Measurements from ENCODE around the gene SNRK.

The SNRK gene

GRCh38 chr3:43388175-43388574 lies 101.8 kb downstream of the SNRK start:
- no peak for TF ChIP-seq CTCF (IDR thresholded peaks at IDR 0.05; ENCODE audit: insufficient read depth, low read depth, low read length, missing control alignments)
- DNase-seq (ENCODE audit: low read depth): no peak
- no peak overlapping the region for H3K4me3 ChIP-seq (ENCODE audit: low read depth, low read length)

GRCh38 chr3:43388915-43389314 lies 102.6 kb downstream of the SNRK start:
- H3K4me3 ChIP-seq (ENCODE audit: low read depth, low read length): no peak overlapping the region
- TF ChIP-seq CTCF (IDR thresholded peaks at IDR 0.05; ENCODE audit: insufficient read depth, low read depth, low read length, missing control alignments): no peak
- DNase-seq (ENCODE audit: low read depth): no peak

GRCh38 chr3:43389388-43390254 lies 103.3 kb downstream of the SNRK start:
- DNase-seq (ENCODE audit: low read depth): peak; percentile 55
- no peak for TF ChIP-seq CTCF (IDR thresholded peaks at IDR 0.05; ENCODE audit: insufficient read depth, low read depth, low read length, missing control alignments)
- no peak overlapping the region for H3K4me3 ChIP-seq (ENCODE audit: low read depth, low read length)

GRCh38 chr3:43390255-43390588 lies 103.9 kb downstream of the SNRK start:
- no peak for TF ChIP-seq CTCF (IDR thresholded peaks at IDR 0.05; ENCODE audit: insufficient read depth, low read depth, low read length, missing control alignments)
- no peak for DNase-seq (ENCODE audit: low read depth)
- H3K4me3 ChIP-seq (ENCODE audit: low read depth, low read length): no peak overlapping the region

- no peak for DNase-seq (ENCODE audit: low read depth)
- TF ChIP-seq CTCF (IDR thresholded peaks at IDR 0.05; ENCODE audit: insufficient read depth, low read depth, low read length, missing control alignments): no peak
- no peak overlapping the region for H3K4me3 ChIP-seq (ENCODE audit: low read depth, low read length)
Observed at GRCh38 chr3:43391621-43392020, 105.3 kb downstream of the SNRK start.

- no peak for DNase-seq (ENCODE audit: low read depth)
- no peak for TF ChIP-seq CTCF (IDR thresholded peaks at IDR 0.05; ENCODE audit: insufficient read depth, low read depth, low read length, missing control alignments)
- no peak overlapping the region for H3K4me3 ChIP-seq (ENCODE audit: low read depth, low read length)
Observed at GRCh38 chr3:43394041-43394554, 107.8 kb downstream of the SNRK start.

GRCh38 chr3:43399034-43399433 lies 112.7 kb downstream of the SNRK start:
- no peak for DNase-seq (ENCODE audit: low read depth)
- no peak overlapping the region for H3K4me3 ChIP-seq (ENCODE audit: low read depth, low read length)
- TF ChIP-seq CTCF (IDR thresholded peaks at IDR 0.05; ENCODE audit: insufficient read depth, low read depth, low read length, missing control alignments): no peak

Measured in GM12865 (cell line).